ENCODE measurements around the gene CADM1.

DNA sequence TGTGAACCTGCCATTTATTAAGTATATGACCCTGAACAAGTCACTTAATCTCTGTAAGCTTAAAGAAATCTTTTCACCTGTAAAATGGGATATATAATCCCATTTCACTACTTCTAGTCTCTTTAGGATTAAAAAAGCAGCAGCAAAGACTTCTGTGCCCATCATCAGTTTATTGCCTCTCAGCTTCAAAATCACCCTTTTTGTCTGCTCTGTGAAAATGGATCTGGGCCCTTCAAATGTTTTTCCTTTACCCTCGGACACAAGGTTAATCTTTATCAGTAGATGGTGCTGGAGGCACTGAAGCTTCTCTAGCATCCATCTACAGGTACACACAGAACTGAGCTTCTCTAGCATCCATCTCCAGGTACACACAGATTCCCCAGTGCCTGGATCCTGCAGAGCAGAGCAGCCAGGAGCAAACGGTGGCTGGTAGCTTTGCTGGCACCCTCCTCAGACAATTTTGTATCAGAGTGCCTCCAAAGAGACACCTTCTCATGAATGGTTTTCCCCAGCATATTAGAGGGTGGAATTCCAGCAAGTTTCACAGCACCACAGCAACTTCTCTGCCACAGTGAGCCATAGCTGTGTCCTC lies 56.8 kb downstream of the CADM1 start:
- TF ChIP-seq, protein P1, sequence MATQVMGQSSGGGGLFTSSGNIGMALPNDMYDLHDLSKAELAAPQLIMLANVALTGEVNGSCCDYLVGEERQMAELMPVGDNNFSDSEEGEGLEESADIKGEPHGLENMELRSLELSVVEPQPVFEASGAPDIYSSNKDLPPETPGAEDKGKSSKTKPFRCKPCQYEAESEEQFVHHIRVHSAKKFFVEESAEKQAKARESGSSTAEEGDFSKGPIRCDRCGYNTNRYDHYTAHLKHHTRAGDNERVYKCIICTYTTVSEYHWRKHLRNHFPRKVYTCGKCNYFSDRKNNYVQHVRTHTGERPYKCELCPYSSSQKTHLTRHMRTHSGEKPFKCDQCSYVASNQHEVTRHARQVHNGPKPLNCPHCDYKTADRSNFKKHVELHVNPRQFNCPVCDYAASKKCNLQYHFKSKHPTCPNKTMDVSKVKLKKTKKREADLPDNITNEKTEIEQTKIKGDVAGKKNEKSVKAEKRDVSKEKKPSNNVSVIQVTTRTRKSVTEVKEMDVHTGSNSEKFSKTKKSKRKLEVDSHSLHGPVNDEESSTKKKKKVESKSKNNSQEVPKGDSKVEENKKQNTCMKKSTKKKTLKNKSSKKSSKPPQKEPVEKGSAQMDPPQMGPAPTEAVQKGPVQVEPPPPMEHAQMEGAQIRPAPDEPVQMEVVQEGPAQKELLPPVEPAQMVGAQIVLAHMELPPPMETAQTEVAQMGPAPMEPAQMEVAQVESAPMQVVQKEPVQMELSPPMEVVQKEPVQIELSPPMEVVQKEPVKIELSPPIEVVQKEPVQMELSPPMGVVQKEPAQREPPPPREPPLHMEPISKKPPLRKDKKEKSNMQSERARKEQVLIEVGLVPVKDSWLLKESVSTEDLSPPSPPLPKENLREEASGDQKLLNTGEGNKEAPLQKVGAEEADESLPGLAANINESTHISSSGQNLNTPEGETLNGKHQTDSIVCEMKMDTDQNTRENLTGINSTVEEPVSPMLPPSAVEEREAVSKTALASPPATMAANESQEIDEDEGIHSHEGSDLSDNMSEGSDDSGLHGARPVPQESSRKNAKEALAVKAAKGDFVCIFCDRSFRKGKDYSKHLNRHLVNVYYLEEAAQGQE (IDR thresholded peaks at IDR 0.05; ENCODE audit: insufficient read depth in 1 of 2, low read depth in 2 of 2, low read length in 2 of 2) = no peak
- no peak for TF ChIP-seq FOXP2 (optimal IDR thresholded peaks at IDR 0.05; ENCODE audit: borderline replicate concordance, extremely low read depth, extremely low read length, insufficient read depth)

All from PFSK-1 (cell line).